Brain microvascular endothelial cell (primary cell): ENCODE measurements around the gene ZNF532.

Experiments
- DNase-seq: peaks from one replicate; pipeline ENCODE4 v3.0.0-alpha.2; 2020
- H3K27ac ChIP-seq: fragments of 250-450 bp; sonication (Bioruptor Pico); 2 replicates; pipeline ENCODE4 v1.5.1; 2020; ENCODE audit warnings: mild to moderate bottlenecking, moderate library complexity
- H3K27me3 ChIP-seq: fragments of 250-450 bp; sonication (Bioruptor Pico); replicated peaks from 2 replicates; pipeline ENCODE4 v1.5.1; 2020; ENCODE audit warnings: mild to moderate bottlenecking
- H3K36me3 ChIP-seq: fragments of 250-450 bp; sonication (Bioruptor Pico); replicated peaks from 2 replicates; pipeline ENCODE4 v1.5.1; 2020; ENCODE audit warnings: mild to moderate bottlenecking
- H3K4me3 ChIP-seq: 2 replicates; pipeline ENCODE4 v1.5.1; 2011; ENCODE audit warnings: low read depth, mild to moderate bottlenecking, control low read depth, low read length, moderate library complexity
- CTCF ChIP-seq: IDR thresholded peaks from 2 replicates; pipeline ENCODE4 v1.5.1; 2011; ENCODE audit warnings: low read depth, mild to moderate bottlenecking, moderate library complexity, low read length, control low read depth, inconsistent platforms; ENCODE audit errors: missing control alignments
- in situ Hi-C: cut with HindIII; loops from 2 replicates; pipeline ENCODE4 v1.10.0; 2017; ENCODE audit warnings: low sequenced_read_pairs, low pct_ligation_motif_present

The ZNF532 gene

GRCh38 chr18:58894930-58895329, 30.3 kb downstream of the ZNF532 start:
- no peak overlapping the region for H3K27ac ChIP-seq
- in situ Hi-C loops: no loop called here

GRCh38 chr18:58895385-58895784, 30.7 kb downstream of the ZNF532 start:
- Histone ChIP-seq H3K36me3 (no peaks in the 10 kb centered on the region), H3K4me3 (no peak overlapping the region), H3K27ac (no peak overlapping the region), H3K27me3 (no peaks in the 10 kb centered on the region)
- no peak for TF ChIP-seq CTCF
- in situ Hi-C loops: no loop called here
- no peak for DNase-seq

More at GRCh38 chr18:58894930-58895329, 30.3 kb downstream of the ZNF532 start:
- Histone ChIP-seq H3K27me3 (no peaks in the 10 kb centered on the region), H3K4me3 (no peak overlapping the region), H3K36me3 (no peaks in the 10 kb centered on the region)
- DNase-seq: no peak
- no peak for TF ChIP-seq CTCF

GRCh38 chr18:58896268-58896667, 31.6 kb downstream of the ZNF532 start:
- no peak overlapping the region for H3K4me3 ChIP-seq
- TF ChIP-seq CTCF: no peak
- H3K27me3 ChIP-seq: no peaks in the 10 kb centered on the region
- H3K36me3 ChIP-seq: no peaks in the 10 kb centered on the region
- H3K27ac ChIP-seq: no peak overlapping the region
- in situ Hi-C loops: no loop called here
- no peak for DNase-seq

GRCh38 chr18:58896734-58897508, 32.2 kb downstream of the ZNF532 start:
- DNase-seq: no peak
- Histone ChIP-seq H3K4me3 (no peak overlapping the region), H3K27me3 (no peaks in the 10 kb centered on the region), H3K36me3 (no peaks in the 10 kb centered on the region), H3K27ac (no peak overlapping the region)
- in situ Hi-C loops: no loop called here
- TF ChIP-seq CTCF: no peak

GRCh38 chr18:58898010-58898799, 33.5 kb downstream of the ZNF532 start:
- H3K27me3 ChIP-seq: no peaks in the 10 kb centered on the region

More at GRCh38 chr18:58898010-58898799, 33.5 kb downstream of the ZNF532 start:
- TF ChIP-seq CTCF: no peak
- in situ Hi-C loops: no loop called here
- no peak overlapping the region for H3K27ac ChIP-seq
- no peak overlapping the region for H3K4me3 ChIP-seq
- H3K36me3 ChIP-seq: no peaks in the 10 kb centered on the region
- DNase-seq: no peak
